GM18505 (cell line): ENCODE results near the gene RCL1.

Source experiments
- ATAC-seq: cut with Tn5 transposase; IDR thresholded peaks from one replicate; pipeline ENCODE4 v1.9.1; 2021; ENCODE audit not compliant: unreplicated experiment
- POLR2A ChIP-seq: IDR thresholded peaks from 4 replicates; pipeline ENCODE4 v1.6.1; 2011; ENCODE audit warnings: borderline replicate concordance; ENCODE audit not compliant: insufficient read depth, insufficient read length; ENCODE audit errors: extremely low read depth

The RCL1 gene

DNA sequence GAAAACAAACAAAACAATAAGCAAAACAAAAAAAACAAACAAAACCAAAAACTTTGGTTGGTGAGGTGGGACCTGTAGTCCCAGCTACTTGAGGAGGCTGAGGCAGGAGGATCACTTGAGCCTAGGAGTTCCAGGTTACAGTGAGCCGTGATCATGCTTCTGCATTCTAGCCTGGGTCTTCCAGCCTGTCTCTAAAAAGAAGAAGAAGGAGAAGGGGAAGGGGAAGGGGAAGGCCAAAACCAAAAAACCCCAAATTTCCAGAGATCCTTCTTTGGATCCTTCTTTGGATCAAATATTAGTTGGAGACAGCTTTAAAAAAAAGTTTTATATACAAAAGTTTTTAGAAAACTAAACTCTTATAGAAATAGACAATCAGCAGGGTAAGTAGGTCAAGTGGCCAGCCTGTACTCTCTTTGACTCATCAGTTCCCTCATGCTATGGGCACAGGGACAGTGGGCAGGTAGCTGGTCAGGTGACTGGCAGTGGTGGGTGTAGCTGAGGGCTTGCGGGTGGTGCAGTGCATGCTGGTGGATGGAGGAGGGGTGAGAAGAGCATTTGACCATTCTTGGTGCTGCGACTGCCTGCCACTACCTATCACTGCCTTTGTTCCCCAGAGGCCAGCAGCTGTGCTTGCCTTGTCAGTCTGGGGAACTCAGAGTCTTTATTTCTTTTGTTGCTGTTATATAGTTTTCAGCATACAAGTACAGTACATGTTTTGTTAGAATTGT, 12.6 kb downstream of the RCL1 start:
- no peak for ATAC-seq
- no peak for TF ChIP-seq POLR2A

DNA sequence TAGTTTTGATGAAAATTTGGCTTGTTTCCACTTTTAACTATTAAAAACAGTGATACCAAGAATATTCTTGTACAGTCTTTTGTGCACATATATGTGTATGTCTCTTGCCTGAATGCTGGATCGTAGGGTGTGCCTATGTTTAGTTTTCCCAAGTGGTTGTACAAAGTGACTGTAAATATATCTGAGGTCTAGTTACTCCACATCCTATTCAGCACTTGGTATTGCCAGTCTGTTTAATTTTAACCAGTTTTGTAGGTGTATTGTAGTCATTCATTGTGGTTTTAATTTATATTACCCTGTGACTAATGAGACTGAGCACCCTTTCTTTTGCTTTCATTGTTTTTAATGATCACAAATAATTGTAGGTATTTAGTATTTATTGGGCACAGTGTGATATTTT, 17.8 kb downstream of the RCL1 start:
- TF ChIP-seq POLR2A = no peak
- no peak for ATAC-seq

DNA sequence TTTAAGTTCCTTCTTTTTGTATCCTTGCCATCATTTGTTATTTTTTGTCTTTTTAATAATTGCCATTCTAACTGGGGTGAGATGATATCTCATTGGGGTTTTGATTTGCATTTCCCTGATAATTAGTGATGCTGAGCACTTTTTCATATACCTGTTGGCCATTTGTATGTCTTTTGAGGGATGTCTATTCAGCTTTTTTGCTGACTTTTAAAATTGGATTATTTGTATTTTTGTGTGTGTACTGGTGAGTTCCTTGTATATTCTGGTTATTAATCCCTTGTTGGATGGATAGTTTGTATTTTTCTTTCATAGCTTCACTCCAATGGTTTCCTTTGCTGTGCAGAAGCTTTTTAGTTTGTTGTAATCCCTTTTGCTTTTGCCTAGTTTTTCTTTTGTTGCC, 19.1 kb downstream of the RCL1 start:
- no peak for TF ChIP-seq POLR2A
- ATAC-seq = no peak

DNA sequence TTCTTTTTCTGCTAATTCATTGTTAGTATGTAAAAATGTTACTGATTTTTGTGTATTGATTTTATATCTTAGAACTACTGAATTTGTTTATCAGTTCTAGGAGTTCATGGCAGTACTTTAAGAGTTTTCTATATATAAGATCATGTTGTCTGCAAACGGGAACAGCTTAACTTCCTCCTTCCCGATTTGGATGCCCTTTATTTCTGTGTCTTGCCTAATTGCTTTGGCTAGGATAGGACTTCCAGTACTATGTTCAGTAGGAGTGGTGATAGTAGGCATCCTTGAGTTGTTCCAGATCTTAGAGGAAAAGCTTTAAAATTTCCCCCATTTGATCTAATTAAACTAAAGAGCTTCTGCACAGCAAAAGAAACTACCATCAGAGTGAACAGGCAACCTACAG, 20.1 kb downstream of the RCL1 start:
- TF ChIP-seq POLR2A = no peak
- no peak for ATAC-seq

DNA sequence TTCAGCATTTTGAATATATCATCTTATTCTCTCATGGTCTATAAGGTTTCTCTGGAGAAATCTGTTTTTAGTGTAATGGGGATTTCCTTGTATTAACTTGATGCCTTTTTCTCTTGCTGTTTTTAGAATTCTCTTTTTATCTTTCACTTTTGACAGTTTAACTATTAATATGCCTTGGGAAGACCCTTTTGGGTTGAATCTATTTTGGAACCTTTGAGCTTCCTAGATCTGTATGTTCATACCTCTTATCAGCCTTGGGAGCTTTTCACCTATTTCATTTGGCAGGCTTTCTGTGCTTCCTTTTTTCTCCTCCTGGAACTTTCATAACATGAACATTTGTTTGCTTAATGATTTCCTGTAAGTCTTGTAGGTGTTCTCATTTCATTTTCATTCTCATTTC, 22.2 kb downstream of the RCL1 start:
- ATAC-seq = no peak
- no peak for TF ChIP-seq POLR2A

DNA sequence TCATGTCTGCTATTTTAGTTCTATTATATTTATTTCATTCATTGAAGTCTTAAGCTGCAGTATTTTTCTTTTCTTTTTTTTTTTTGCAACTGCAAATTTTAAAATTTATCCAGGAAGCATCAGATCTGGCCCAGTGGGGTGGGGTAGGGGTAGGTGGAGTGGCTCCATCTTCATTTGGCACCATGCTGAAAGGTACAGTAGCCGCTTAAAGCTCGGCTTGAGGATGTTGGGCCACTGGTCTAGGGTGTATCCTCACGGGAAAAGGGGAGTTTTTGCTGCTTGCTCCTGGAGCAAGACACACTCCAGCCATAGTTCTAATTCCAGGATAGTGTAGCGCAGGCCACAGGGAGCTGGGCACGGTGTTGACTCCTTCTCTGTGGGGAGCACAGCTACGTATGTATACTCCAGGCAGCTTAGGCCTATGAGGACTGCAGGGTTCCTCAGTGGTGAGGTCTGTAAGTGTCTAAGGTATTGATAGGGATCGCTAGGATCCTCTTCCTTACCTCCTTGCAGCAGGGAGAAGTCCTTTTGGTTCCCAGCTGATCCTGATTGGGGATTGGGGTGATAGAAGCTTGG, 22.7 kb downstream of the RCL1 start:
- no peak for ATAC-seq
- no peak for TF ChIP-seq POLR2A

DNA sequence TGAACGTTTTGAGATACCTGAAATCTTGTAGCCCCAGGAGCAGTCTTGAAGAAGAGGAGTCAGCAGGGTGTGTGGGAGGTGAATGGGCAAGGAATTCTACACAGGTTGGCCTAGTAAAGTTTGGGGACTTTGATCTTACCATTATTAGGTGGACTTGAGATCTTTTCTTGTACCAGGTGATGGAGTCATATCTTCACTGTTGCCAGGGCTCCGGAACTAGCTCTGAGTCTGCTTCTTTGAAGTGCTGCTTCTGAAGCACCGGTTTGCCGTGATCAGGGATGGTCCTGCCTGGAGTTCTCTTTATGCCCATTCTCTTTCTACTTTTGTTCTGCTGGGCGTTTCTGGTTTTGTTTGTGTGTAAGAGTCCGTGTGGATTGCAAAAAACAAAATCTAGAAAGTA, 27.4 kb downstream of the RCL1 start:
- no peak for TF ChIP-seq POLR2A
- ATAC-seq = no peak

DNA sequence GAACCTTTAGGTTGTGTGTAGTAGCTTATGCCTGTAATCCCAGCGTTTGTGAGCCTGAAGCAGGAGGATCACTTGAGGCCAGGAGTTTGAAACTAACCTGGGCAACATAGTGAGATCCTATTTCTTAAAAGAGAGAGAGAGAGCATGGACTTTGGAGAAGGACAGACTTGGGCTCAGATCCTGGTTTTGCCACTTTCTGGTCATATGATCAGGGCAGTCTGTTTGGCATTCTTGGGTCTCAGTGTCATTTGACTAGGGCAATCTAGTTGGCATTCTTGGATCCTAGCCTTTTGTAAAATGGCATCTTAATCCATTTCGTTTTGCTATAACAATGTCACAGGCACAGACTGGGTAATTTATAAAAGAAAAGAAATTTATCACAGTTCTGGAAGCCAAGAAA, 28.4 kb downstream of the RCL1 start:
- TF ChIP-seq POLR2A = no peak
- ATAC-seq = no peak

DNA sequence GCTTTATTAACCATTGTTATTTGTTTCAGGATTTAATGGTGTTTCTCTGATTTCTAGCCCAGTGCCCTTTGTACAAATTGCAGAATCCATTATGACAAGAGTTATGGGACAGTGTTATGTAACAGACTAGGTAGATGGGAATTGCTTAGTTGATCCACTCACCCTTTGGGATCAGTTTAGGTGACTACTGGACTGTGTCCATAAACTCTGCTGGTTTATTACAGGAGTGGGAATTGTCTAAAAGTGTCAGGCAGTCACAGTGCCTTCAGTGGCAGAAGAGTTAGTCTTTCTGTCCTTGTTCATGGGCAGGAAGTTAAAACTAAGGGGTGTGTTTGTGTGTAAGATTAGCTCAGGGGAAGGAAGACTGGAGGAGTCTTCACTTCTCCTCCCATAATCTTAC, 29.3 kb downstream of the RCL1 start:
- TF ChIP-seq POLR2A = no peak
- no peak for ATAC-seq

DNA sequence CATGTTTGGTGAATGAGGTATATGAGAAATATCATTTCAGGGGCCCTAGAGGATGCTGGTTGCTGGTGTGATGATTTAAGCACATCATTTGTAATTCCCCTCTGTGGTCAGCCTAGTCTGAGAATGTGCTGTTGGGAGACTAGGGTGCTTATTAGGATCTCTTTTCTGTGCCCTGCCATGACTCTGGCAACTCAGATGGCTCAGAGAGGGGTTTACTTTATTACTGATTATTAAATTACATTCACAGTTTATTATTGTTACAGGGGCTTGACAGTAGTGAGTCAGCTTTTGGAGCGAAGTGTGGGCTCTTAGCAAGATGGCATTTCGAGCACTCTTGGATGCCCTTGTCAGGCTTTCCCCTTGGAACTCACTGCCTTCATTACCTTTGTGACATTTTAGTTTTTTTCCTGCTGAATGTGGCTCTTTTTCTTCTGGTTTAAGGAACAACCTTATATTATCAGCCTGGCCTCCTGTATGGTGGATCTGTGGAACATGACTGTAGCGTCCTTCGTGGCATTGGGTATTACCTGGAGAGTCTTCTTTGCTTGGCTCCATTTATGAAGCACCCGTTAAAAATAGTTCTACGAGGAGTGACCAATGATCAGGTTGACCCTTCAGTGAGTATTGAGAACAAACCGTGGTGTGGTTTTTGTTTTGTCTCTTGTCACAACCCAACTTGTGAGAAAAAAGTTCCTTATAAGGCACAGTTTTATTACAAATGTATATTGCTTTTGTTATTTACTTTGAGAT, 33.8 kb downstream of the RCL1 start:
- ATAC-seq = no peak
- TF ChIP-seq POLR2A = no peak

DNA sequence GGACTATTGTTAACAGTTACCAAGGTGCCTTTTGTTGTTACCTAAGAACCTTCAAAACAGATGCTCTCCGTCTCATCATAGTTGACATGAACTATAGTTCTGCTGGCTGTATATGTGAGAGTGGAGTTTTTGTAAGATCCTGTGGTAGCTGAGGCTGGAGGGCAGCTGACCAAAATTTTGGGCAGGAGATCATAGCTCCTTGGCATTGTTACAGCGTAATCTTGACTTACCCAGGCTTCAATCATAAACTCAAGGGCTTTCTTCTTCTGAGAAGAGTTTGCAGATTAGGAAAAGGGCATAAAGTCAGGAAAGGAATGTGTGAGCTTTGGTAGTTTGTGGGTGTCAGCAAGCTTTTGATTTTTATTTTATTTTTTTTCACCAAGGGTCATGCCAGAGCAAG, 34.5 kb downstream of the RCL1 start:
- no peak for ATAC-seq
- TF ChIP-seq POLR2A = no peak

DNA sequence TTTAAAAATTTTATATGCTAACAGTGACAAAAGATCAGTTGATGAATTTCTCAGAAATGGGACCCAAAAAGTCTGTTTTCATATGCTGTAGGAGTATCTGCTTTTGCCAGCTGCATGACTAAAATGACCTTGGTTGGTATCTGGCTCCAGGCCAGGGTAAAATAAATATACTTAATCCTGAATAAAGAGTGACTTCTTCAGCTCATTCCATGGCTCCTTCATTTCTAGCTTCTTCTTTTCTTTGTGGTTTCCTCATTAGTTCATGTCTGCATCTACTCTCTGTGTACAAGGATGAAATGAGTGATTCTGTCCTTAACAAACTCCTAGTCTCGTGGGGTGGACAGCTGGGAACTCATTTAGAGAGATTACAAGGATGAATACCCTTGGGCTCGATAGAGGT, 36.0 kb downstream of the RCL1 start:
- ATAC-seq = no peak
- no peak for TF ChIP-seq POLR2A

DNA sequence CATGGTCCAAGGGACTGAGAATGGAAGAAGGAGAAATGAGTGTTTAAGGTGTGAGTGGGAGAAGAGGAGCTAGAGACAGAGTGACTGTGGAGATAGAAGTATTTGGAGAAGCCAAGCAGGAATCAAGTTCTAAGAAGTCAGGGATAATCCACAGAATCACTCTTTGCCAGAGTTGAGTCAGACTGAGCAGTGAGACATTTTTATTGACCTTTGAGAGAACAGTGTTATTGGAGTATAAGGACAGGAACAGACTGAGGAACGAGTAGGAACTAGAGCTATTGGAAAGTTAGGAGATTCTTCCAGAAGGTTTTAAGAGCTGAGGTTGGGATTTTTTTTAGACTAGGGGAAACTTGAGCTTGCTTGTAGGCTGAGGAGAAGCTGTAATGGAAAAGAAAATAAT, 37.2 kb downstream of the RCL1 start:
- no peak for TF ChIP-seq POLR2A
- no peak for ATAC-seq

DNA sequence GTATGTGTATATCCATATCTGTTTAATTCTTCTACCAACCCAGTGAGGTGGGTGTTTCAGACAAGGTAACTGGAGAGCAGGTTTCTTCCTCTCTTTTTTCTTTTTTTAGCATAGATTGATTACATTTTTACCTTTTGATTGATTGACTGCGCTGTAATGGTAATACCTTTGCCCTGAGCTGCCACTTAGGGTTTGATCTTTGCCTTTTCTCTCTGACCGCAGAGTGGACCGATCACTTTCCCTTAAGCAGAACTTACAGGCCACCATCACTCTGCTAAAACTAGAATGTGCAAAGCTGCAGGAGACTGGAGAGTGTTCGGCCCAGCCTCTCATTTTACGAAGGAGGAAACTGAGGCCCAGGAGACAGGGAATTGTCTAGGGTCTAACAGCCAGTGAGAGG, 38.0 kb downstream of the RCL1 start:
- TF ChIP-seq POLR2A = no peak
- ATAC-seq = no peak

DNA sequence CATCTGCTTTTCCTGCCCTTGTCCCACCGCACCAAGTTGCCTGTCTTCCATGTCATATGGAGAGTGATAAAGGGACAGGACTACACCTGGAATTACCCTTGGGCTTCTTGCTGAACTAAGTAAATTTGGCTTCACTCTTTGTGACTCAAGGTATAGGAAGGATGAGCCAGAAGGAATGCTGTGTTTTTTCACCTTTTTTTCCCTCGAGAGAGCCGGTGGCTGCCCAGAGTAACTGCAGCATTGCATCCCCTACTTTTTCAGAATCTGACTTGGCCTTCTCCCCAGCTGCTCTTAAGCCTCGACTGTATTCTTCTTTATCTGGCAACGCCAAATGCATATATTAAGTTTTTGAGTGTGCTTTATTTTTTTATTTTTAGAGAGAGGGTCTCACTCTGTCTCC, 38.4 kb downstream of the RCL1 start:
- TF ChIP-seq POLR2A = no peak
- ATAC-seq = no peak

DNA sequence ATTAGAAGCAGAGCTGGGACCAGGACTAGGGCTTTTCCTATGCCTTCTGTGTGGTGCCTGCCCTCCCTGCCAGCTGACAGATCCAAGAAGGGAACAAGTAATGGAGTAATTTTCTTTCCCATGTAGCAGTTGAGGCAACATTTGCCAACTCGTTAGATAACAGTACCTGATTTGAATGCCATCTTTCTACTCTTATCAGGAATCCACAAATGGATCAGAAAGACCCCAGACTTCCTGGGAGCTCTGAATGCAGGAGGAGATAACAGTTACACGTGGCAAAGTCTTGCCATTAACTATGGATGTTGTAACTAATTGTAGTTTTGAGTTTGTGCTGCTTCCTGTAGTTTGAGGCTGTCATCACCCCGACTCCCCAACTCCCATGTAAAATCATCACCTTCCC, 39.2 kb downstream of the RCL1 start:
- ATAC-seq = no peak
- no peak for TF ChIP-seq POLR2A
